DMS 273 treated with DMSO at 0.1 percent for 48 hours (cell line): Measurements from ENCODE around the gene GOPC.
"Not testable (repeated sequence)": the region's sequence is repeated elsewhere in the genome, so short reads cannot be mapped to it uniquely, and the experiment has no call there.

Source experiments
- DNase-seq: peaks from one replicate; lab custom pipeline; 2025; lab: John Stamatoyannopoulos, UW

Gene GOPC

GRCh38 chr6:117548797-117549301, 53.5 kb downstream of the GOPC start:
- DNase-seq: no peak

GRCh38 chr6:117547688-117548621, 54.4 kb downstream of the GOPC start:
- no peak for DNase-seq

- DNase-seq: no peak
Measured at GRCh38 chr6:117546674-117547073, 55.6 kb downstream of the GOPC start.

- no peak for DNase-seq
Measured at GRCh38 chr6:117545161-117545595, 57.1 kb downstream of the GOPC start.

- no peak for DNase-seq
Measured at GRCh38 chr6:117544716-117545115, 57.6 kb downstream of the GOPC start.

- DNase-seq: no peak
Measured at GRCh38 chr6:117542493-117542892, 59.8 kb downstream of the GOPC start.

GRCh38 chr6:117540670-117541069, 61.6 kb downstream of the GOPC start:
- no peak for DNase-seq

GRCh38 chr6:117538615-117539014, 63.7 kb downstream of the GOPC start:
- DNase-seq: no peak

- DNase-seq: no peak
Measured at GRCh38 chr6:117536317-117536716, 66.0 kb downstream of the GOPC start.

GRCh38 chr6:117534974-117535373, 67.3 kb downstream of the GOPC start:
- DNase-seq: no peak

GRCh38 chr6:117533775-117534174, 68.5 kb downstream of the GOPC start:
- no peak for DNase-seq

GRCh38 chr6:117531809-117532725, 70.2 kb downstream of the GOPC start:
- no peak for DNase-seq

- no peak for DNase-seq
Measured at GRCh38 chr6:117531346-117531745, 71.0 kb downstream of the GOPC start.

GRCh38 chr6:117530467-117531242, 71.7 kb downstream of the GOPC start:
- DNase-seq: no peak

- DNase-seq: no peak
Measured at GRCh38 chr6:117525607-117526006, 76.7 kb downstream of the GOPC start.

- DNase-seq: no peak
Measured at GRCh38 chr6:117521791-117522502, 80.4 kb downstream of the GOPC start.

- DNase-seq: no peak
Measured at GRCh38 chr6:117520603-117521395, 81.5 kb downstream of the GOPC start.

- DNase-seq: no peak
Measured at GRCh38 chr6:117518870-117519269, 83.4 kb downstream of the GOPC start.

- DNase-seq: not testable (repeated sequence)
Measured at GRCh38 chr6:117517995-117518394, 84.3 kb downstream of the GOPC start.

- no peak for DNase-seq
Measured at GRCh38 chr6:117515326-117515725, 87.0 kb downstream of the GOPC start.
